ENCODE results near the gene GSK3A. TPM values are rescaled to one million over a fixed set of nuclear protein-coding genes. Genes with fewer than 3 reads are reported as not detected.
A peak's percentile ranks its signal among the peaks of the same experiment; 100 is the strongest.

GSK3A gene
- total and polyA plus RNA-seq, 9 of the 15 experiments (the other 6 are each of a cell fraction or from before 2014, with no cell fraction given), result 0.62 to 90.7 (median 33.3) TPM

DNA sequence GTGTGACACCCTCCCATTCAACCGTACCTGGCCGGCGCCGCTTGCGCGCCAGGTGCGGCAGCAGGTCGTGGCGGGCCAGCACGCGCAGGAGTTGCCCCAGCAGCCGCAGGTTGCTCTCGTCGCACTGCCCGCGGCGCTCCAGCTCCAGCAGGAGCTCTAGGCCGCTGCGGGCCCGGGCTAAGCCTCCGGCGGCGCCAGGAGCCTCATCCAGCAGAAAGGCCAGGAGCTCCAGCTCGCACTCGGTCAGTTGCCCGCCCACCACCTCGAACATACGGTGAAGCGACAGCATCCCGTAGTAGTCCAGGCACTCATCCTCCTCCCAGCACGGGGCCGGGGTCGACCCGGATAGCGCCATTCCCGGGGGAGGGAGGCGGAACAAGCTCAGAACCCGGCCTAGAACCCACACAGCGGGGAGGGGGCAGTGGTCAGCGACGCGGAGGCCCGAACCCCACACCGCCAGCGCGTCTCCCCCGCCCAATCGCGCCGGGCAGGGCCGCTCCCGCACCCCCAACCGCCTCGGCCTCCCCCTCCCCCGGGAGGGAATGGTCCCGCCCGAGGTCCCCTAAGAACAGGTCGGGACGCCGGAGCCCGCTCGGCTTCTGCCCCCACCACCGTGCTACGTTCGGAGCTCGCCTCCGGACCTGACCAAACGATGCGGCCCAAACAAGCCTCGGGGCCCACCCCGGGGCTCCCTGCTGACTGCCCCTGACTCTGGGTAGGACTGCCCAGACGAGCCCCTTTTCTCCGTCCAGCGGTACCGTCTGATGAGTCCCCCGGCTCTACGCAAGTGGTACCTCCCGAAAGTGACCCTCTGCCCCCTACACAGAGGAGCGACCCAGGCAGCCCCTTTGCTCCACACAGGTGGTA, 25.5 kb downstream of the GSK3A start (continued):
- TF ChIP-seq ZNF212 (CRISPR knock-in tag; IDR thresholded peaks at IDR 0.05), result no peak
- TF ChIP-seq, protein P1, sequence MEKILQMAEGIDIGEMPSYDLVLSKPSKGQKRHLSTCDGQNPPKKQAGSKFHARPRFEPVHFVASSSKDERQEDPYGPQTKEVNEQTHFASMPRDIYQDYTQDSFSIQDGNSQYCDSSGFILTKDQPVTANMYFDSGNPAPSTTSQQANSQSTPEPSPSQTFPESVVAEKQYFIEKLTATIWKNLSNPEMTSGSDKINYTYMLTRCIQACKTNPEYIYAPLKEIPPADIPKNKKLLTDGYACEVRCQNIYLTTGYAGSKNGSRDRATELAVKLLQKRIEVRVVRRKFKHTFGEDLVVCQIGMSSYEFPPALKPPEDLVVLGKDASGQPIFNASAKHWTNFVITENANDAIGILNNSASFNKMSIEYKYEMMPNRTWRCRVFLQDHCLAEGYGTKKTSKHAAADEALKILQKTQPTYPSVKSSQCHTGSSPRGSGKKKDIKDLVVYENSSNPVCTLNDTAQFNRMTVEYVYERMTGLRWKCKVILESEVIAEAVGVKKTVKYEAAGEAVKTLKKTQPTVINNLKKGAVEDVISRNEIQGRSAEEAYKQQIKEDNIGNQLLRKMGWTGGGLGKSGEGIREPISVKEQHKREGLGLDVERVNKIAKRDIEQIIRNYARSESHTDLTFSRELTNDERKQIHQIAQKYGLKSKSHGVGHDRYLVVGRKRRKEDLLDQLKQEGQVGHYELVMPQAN (IDR thresholded peaks at IDR 0.05; ENCODE audit: borderline replicate concordance), result peak; percentile 57
- no peak for TF ChIP-seq SMAD1 (IDR thresholded peaks at IDR 0.05; ENCODE audit: low read depth, low read length, partially characterized antibody)
- TF ChIP-seq, protein P2, sequence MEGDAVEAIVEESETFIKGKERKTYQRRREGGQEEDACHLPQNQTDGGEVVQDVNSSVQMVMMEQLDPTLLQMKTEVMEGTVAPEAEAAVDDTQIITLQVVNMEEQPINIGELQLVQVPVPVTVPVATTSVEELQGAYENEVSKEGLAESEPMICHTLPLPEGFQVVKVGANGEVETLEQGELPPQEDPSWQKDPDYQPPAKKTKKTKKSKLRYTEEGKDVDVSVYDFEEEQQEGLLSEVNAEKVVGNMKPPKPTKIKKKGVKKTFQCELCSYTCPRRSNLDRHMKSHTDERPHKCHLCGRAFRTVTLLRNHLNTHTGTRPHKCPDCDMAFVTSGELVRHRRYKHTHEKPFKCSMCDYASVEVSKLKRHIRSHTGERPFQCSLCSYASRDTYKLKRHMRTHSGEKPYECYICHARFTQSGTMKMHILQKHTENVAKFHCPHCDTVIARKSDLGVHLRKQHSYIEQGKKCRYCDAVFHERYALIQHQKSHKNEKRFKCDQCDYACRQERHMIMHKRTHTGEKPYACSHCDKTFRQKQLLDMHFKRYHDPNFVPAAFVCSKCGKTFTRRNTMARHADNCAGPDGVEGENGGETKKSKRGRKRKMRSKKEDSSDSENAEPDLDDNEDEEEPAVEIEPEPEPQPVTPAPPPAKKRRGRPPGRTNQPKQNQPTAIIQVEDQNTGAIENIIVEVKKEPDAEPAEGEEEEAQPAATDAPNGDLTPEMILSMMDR (IDR thresholded peaks at IDR 0.05 in 2 of 3, conservative IDR thresholded peaks at IDR 0.05 in 1 of 3; ENCODE audit: insufficient read depth in 2 of 3, low read depth in 1 of 3, low read length in 3 of 3), result peak in 1 of 3 experiments; percentile 14; a peak in 2 of 6 replicates
- TF ChIP-seq, protein P3, sequence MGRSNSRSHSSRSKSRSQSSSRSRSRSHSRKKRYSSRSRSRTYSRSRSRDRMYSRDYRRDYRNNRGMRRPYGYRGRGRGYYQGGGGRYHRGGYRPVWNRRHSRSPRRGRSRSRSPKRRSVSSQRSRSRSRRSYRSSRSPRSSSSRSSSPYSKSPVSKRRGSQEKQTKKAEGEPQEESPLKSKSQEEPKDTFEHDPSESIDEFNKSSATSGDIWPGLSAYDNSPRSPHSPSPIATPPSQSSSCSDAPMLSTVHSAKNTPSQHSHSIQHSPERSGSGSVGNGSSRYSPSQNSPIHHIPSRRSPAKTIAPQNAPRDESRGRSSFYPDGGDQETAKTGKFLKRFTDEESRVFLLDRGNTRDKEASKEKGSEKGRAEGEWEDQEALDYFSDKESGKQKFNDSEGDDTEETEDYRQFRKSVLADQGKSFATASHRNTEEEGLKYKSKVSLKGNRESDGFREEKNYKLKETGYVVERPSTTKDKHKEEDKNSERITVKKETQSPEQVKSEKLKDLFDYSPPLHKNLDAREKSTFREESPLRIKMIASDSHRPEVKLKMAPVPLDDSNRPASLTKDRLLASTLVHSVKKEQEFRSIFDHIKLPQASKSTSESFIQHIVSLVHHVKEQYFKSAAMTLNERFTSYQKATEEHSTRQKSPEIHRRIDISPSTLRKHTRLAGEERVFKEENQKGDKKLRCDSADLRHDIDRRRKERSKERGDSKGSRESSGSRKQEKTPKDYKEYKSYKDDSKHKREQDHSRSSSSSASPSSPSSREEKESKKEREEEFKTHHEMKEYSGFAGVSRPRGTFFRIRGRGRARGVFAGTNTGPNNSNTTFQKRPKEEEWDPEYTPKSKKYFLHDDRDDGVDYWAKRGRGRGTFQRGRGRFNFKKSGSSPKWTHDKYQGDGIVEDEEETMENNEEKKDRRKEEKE (IDR thresholded peaks at IDR 0.05; ENCODE audit: borderline replicate concordance in 1 of 2, control insufficient read depth in 1 of 2, low read depth in 2 of 2, low read length in 1 of 2), result peak in 1 of 2 experiments; percentile 75; a peak in 1 of 4 replicates
- TF ChIP-seq POLR2G (IDR thresholded peaks at IDR 0.05; ENCODE audit: low read depth, low read length), result peak; percentile 4; the same call in 1 of the 2 replicates
- TF ChIP-seq, protein P4, sequence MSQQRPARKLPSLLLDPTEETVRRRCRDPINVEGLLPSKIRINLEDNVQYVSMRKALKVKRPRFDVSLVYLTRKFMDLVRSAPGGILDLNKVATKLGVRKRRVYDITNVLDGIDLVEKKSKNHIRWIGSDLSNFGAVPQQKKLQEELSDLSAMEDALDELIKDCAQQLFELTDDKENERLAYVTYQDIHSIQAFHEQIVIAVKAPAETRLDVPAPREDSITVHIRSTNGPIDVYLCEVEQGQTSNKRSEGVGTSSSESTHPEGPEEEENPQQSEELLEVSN (IDR thresholded peaks at IDR 0.05; ENCODE audit: borderline replicate concordance in 1 of 2, extremely low read depth in 1 of 2, insufficient read depth in 1 of 2, insufficient read length in 1 of 2, low read depth in 1 of 2, low read length in 1 of 2, poor library complexity in 1 of 2, severe bottlenecking in 1 of 2), result peak in 1 of 2 experiments; percentile 50
- TF ChIP-seq NRF1 (conservative IDR thresholded peaks at IDR 0.05 in 1 of 2, IDR thresholded peaks at IDR 0.05 in 1 of 2), result peak; percentile 60 to 66
- peak; percentile 72 for TF ChIP-seq FIP1L1 (IDR thresholded peaks at IDR 0.05; ENCODE audit: low read depth, low read length, poor library complexity, severe bottlenecking)
- TF ChIP-seq PHB (CRISPR knock-in tag; IDR thresholded peaks at IDR 0.05), result peak; percentile 88; the same call in 1 of the 2 replicates
- TF ChIP-seq ZC3H4 (CRISPR knock-in tag; IDR thresholded peaks at IDR 0.05; ENCODE audit: borderline replicate concordance), result 0 out of 2 replicates have a peak, but pooled peaks have one; percentile 31
- TF ChIP-seq HDAC2 (IDR thresholded peaks at IDR 0.05), result peak; percentile 40; the same call in 1 of the 2 replicates
- TF ChIP-seq ETV5 (CRISPR knock-in tag; IDR thresholded peaks at IDR 0.05; ENCODE audit: low read depth), result peak; percentile 8; the same call in 1 of the 2 replicates
- TF ChIP-seq MYBL2 (IDR thresholded peaks at IDR 0.05; ENCODE audit: low read depth), result no peak
- no peak for TF ChIP-seq MYBL2 (CRISPR knock-in tag; IDR thresholded peaks at IDR 0.05; ENCODE audit: borderline replicate concordance)
- TF ChIP-seq ZFX (CRISPR knock-in tag; IDR thresholded peaks at IDR 0.05), result peak; percentile 50
- TF ChIP-seq ZEB2 (IDR thresholded peaks at IDR 0.05), result 0 out of 2 replicates have a peak, but pooled peaks have one; percentile 20
